ENCODE data around the gene HGS. TPM values are rescaled to one million over a fixed set of nuclear protein-coding genes. Genes with fewer than 3 reads are reported as not detected.

Gene HGS
- total RNA-seq, 1 experiment from 2014 or later, result 103 TPM

GRCh38 chr17:81741594-81742452 lies 58.0 kb downstream of the HGS start:
- DNase-seq, result no peak
- Histone ChIP-seq H3K9me3 (replicated peaks) (no peaks in the 10 kb centered on the region), H3K36me3 (no peaks in the 10 kb centered on the region), H3K27ac (no peak overlapping the region), H3K4me3 (no peak overlapping the region), H3K27me3 (peaks cover 36% of the 10 kb centered on the region), H3K4me1 (no peaks in the 10 kb centered on the region; the same call in 1 of the 2 replicates)

Other genes starting within 250 kb of the HGS start
- 2,768 and 3,121 TPM in 2 replicates for gene ACTG1, start 171.2 kb upstream of the HGS start, total RNA-seq (2014; rRNA removed; shearing (Covaris generic))
- 0.43 and 0.61 TPM in 2 replicates for gene FSCN2, start 155.6 kb upstream of the HGS start, total RNA-seq (2014; rRNA removed; shearing (Covaris generic))
- 52.3 and 60.7 TPM in 2 replicates for gene FAAP100, start 131.7 kb upstream of the HGS start, total RNA-seq (2014; rRNA removed; shearing (Covaris generic))
- gene NPLOC4, start 46.9 kb upstream of the HGS start, total RNA-seq (2014; rRNA removed; shearing (Covaris generic)), result 118 and 131 TPM in 2 replicates
- 0.25 and 0.49 TPM in 2 replicates for gene TSPAN10, start 46.8 kb upstream of the HGS start, total RNA-seq (2014; rRNA removed; shearing (Covaris generic))
- gene PDE6G, start 27.5 kb upstream of the HGS start, total RNA-seq (2014; rRNA removed; shearing (Covaris generic)), result 0.13 and 0.34 TPM in 2 replicates
- gene OXLD1, start 17.4 kb upstream of the HGS start, total RNA-seq (2014; rRNA removed; shearing (Covaris generic)), result 26.7 and 28.4 TPM in 2 replicates
- 50.3 and 52.8 TPM in 2 replicates for gene CCDC137, start 17.3 kb upstream of the HGS start, total RNA-seq (2014; rRNA removed; shearing (Covaris generic))
- 83.7 and 89.9 TPM in 2 replicates for gene ARL16, start 214 bp upstream of the HGS start, total RNA-seq (2014; rRNA removed; shearing (Covaris generic))
- 93.7 and 128 TPM in 2 replicates for gene MRPL12, start 19.4 kb downstream of the HGS start, total RNA-seq (2014; rRNA removed; shearing (Covaris generic))
- gene SLC25A10, start 28.3 kb downstream of the HGS start, total RNA-seq (2014; rRNA removed; shearing (Covaris generic)), result 33.2 and 34.8 TPM in 2 replicates
- gene GCGR, start 120.1 kb downstream of the HGS start, total RNA-seq (2014; rRNA removed; shearing (Covaris generic)), result 0.04 TPM in 1 of 2 replicates, not detected in the other
- 130 and 146 TPM in 2 replicates for gene MCRIP1, start 149.3 kb downstream of the HGS start, total RNA-seq (2014; rRNA removed; shearing (Covaris generic))
- gene PPP1R27, start 151.0 kb downstream of the HGS start, total RNA-seq (2014; rRNA removed; shearing (Covaris generic)), result not detected in 2 replicates
- 558 and 620 TPM in 2 replicates for gene P4HB, start 176.5 kb downstream of the HGS start, total RNA-seq (2014; rRNA removed; shearing (Covaris generic))
- gene ARHGDIA, start 187.3 kb downstream of the HGS start, total RNA-seq (2014; rRNA removed; shearing (Covaris generic)), result 201 and 216 TPM in 2 replicates
- gene ALYREF, start 207.6 kb downstream of the HGS start, total RNA-seq (2014; rRNA removed; shearing (Covaris generic)), result 512 and 516 TPM in 2 replicates
- gene ANAPC11, start 207.7 kb downstream of the HGS start, total RNA-seq (2014; rRNA removed; shearing (Covaris generic)), result 266 and 312 TPM in 2 replicates
- gene NPB, start 218.2 kb downstream of the HGS start, total RNA-seq (2014; rRNA removed; shearing (Covaris generic)), result 3.8 and 4.9 TPM in 2 replicates
- gene PCYT2, start 227.4 kb downstream of the HGS start, total RNA-seq (2014; rRNA removed; shearing (Covaris generic)), result 30.2 and 33.0 TPM in 2 replicates
- 20.1 and 23.5 TPM in 2 replicates for gene SIRT7, start 234.2 kb downstream of the HGS start, total RNA-seq (2014; rRNA removed; shearing (Covaris generic))
- 27.3 and 29.0 TPM in 2 replicates for gene MAFG, start 243.7 kb downstream of the HGS start, total RNA-seq (2014; rRNA removed; shearing (Covaris generic))

All from SJCRH30 (cell line).